Osteoblast (primary cell): ENCODE measurements around the gene SNX20. TPM values are rescaled to one million over a fixed set of nuclear protein-coding genes. Genes with fewer than 3 reads are reported as not detected.

Source experiments
- DNase-seq: peaks from one replicate; pipeline ENCODE4 v3.0.0; 2011; ENCODE audit warnings: low spot score, mixed read lengths; ENCODE audit not compliant: insufficient read length; ENCODE audit errors: missing footprints
- H2AFZ ChIP-seq: 2 replicates; pipeline ENCODE4 v1.6.0; 2011; ENCODE audit warnings: mild to moderate bottlenecking, low read length
- H3K27ac ChIP-seq: 2 replicates; pipeline ENCODE4 v1.5.1; 2011; ENCODE audit warnings: mild to moderate bottlenecking, low read depth, low read length, moderate library complexity
- H3K27me3 ChIP-seq: 2 replicates; pipeline ENCODE4 v1.6.0; 2012; ENCODE audit warnings: mild to moderate bottlenecking, control low read depth, inconsistent platforms, low read length, moderate library complexity; ENCODE audit not compliant: insufficient read depth
- H3K36me3 ChIP-seq: 2 replicates; pipeline ENCODE4 v1.5.1; 2011; ENCODE audit warnings: mild to moderate bottlenecking, low read length, control low read depth, moderate library complexity; ENCODE audit not compliant: insufficient read depth
- H3K4me1 ChIP-seq: 2 replicates; pipeline ENCODE4 v1.5.1; 2011; ENCODE audit warnings: mild to moderate bottlenecking, low read length, control low read depth, moderate library complexity; ENCODE audit not compliant: insufficient read depth
- H3K4me2 ChIP-seq: 2 replicates; pipeline ENCODE4 v1.6.0; 2011; ENCODE audit warnings: mild to moderate bottlenecking, low read length; ENCODE audit not compliant: insufficient read depth
- H3K4me3 ChIP-seq: fragments of 200-600 bp; sonication (generic); 3 replicates; pipeline ENCODE4 v1.5.1; 2012; ENCODE audit warnings: mild to moderate bottlenecking, low read length, inconsistent platforms; ENCODE audit not compliant: insufficient read depth
- H3K79me2 ChIP-seq: 2 replicates; pipeline ENCODE4 v1.6.0; 2012; ENCODE audit warnings: mild to moderate bottlenecking, low read length, control low read depth, inconsistent platforms; ENCODE audit not compliant: insufficient read depth
- H3K9me3 ChIP-seq: 2 replicates; pipeline ENCODE4 v1.5.1; 2011; ENCODE audit warnings: low read depth, low read length, control low read depth
- H4K20me1 ChIP-seq: 2 replicates; pipeline ENCODE4 v1.6.0; 2012; ENCODE audit warnings: mild to moderate bottlenecking, low read length, control low read depth; ENCODE audit not compliant: insufficient read depth
- total RNA-seq: library from RNA; depleted of rRNA; stranded (reverse); fragments of >200 nt; gene quantifications from 2 replicates; pipeline ENCODE4 v1.2.3, GENCODE V29; 2012
- TF ChIP-seq, protein P1 (sequence below): IDR thresholded peaks from 2 replicates; pipeline ENCODE4 v1.5.1; 2011; ENCODE audit warnings: mild to moderate bottlenecking, low read depth, low read length, moderate library complexity; ENCODE audit errors: extremely low read depth

Gene SNX20
- total RNA-seq, 1 donor: not detected

- DNase-seq: no peak
- H4K20me1 ChIP-seq: no peaks in the 10 kb centered on the region
- TF ChIP-seq, protein P1, sequence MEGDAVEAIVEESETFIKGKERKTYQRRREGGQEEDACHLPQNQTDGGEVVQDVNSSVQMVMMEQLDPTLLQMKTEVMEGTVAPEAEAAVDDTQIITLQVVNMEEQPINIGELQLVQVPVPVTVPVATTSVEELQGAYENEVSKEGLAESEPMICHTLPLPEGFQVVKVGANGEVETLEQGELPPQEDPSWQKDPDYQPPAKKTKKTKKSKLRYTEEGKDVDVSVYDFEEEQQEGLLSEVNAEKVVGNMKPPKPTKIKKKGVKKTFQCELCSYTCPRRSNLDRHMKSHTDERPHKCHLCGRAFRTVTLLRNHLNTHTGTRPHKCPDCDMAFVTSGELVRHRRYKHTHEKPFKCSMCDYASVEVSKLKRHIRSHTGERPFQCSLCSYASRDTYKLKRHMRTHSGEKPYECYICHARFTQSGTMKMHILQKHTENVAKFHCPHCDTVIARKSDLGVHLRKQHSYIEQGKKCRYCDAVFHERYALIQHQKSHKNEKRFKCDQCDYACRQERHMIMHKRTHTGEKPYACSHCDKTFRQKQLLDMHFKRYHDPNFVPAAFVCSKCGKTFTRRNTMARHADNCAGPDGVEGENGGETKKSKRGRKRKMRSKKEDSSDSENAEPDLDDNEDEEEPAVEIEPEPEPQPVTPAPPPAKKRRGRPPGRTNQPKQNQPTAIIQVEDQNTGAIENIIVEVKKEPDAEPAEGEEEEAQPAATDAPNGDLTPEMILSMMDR: no peak
Observed at GRCh38 chr16:50632927-50633800, 47.9 kb downstream of the SNX20 start.

DNA sequence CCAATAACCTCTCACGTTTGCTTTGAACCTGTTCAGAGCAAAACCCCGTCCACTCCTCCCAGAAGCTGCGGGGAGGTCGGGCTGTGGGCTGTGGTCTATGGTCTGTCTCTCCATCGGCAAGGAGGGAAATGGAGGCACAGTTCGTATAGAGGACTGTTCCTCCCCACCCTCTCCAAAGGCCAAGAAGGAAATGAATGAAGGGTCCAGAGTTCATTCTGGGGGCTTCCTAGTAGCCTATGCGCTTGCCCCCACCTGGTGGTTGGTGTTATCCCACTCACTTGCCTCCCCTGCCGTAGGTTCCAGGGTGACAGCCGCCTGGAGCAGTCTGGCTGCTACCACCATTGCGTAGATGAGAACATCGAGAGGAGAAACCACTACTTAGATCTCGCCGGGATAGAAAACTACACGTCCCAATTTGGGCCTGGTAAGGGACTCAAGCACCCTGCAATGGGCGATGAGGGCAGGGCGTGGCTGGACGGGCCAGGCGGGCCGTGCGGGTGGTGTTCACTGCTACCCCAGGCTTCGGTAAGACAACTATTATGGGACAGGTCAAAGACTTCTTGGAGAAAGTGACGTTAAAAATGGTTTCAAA, 49.0 kb downstream of the SNX20 start:
- Histone ChIP-seq H3K79me2 (no peaks in the 10 kb centered on the region), H3K4me1 (no peaks in the 10 kb centered on the region), H4K20me1 (no peaks in the 10 kb centered on the region), H3K4me3 (no peak overlapping the region), H3K9me3 (no peaks in the 10 kb centered on the region), H3K27me3 (peaks cover 5% of the 10 kb centered on the region), H2AFZ (no peak overlapping the region), H3K4me2 (no peak overlapping the region), H3K36me3 (no peaks in the 10 kb centered on the region), H3K27ac (no peak overlapping the region)
- DNase-seq: no peak
- TF ChIP-seq, protein P1: no peak

More at GRCh38 chr16:50632927-50633800, 47.9 kb downstream of the SNX20 start:
- no peak overlapping the region for H3K27ac ChIP-seq
- H3K27me3 ChIP-seq: peaks cover 5% of the 10 kb centered on the region
- no peak overlapping the region for H2AFZ ChIP-seq
- no peak overlapping the region for H3K4me2 ChIP-seq
- H3K9me3 ChIP-seq: no peaks in the 10 kb centered on the region
- H3K36me3 ChIP-seq: no peaks in the 10 kb centered on the region
- H3K4me3 ChIP-seq: no peak overlapping the region
- no peaks in the 10 kb centered on the region for H3K4me1 ChIP-seq
- no peaks in the 10 kb centered on the region for H3K79me2 ChIP-seq

- Histone ChIP-seq H3K36me3 (no peaks in the 10 kb centered on the region), H3K9me3 (no peaks in the 10 kb centered on the region)
- DNase-seq: no peak
Observed at GRCh38 chr16:50631249-50631984, 49.7 kb downstream of the SNX20 start.

More at GRCh38 chr16:50631249-50631984, 49.7 kb downstream of the SNX20 start:
- H2AFZ ChIP-seq: no peak overlapping the region
- H3K27me3 ChIP-seq: peaks cover 5% of the 10 kb centered on the region
- H3K4me2 ChIP-seq: no peak overlapping the region
- TF ChIP-seq, protein P1: no peak
- no peak overlapping the region for H3K4me3 ChIP-seq
- no peaks in the 10 kb centered on the region for H3K79me2 ChIP-seq
- H4K20me1 ChIP-seq: no peaks in the 10 kb centered on the region
- H3K27ac ChIP-seq: no peak overlapping the region
- H3K4me1 ChIP-seq: no peaks in the 10 kb centered on the region
